GM10248 (cell line): ENCODE data around the gene SLC35F3.

ENCODE experiments used
- CTCF ChIA-PET: fragments of 300-600 bp; sonication (Branson Sonifier 250); formaldehyde crosslinking; extraction: SDS; loops from one replicate; lab custom pipeline; 2021; ENCODE audit warnings: antibody characterized with exemption; lab: Yijun Ruan, JAX
- POLR2A ChIA-PET: fragments of 350-650 bp; sonication (Branson Sonifier 250); formaldehyde crosslinking; extraction: SDS; loops from one replicate; lab custom pipeline; 2020; ENCODE audit warnings: antibody characterized with exemption; lab: Yijun Ruan, JAX
- DNase-seq: peaks from one replicate; pipeline ENCODE4 v3.0.0; 2012; ENCODE audit errors: extremely low spot score
- CTCF ChIP-seq: IDR thresholded peaks from 2 replicates; pipeline ENCODE4 v1.5.1; 2012; ENCODE audit warnings: mild to moderate bottlenecking, low read depth; ENCODE audit errors: extremely low read depth, missing control alignments, control extremely low read depth

Gene SLC35F3

GRCh38 chr1:233904633-233905415, at the start of gene SLC35F3:
Gene SLC35F3, plus strand, starts transcription at chr1:233904676.
- peak; percentile 13 for DNase-seq
- ChIA-PET POLR2A (no interaction called here), CTCF (interaction anchor here (1.3 kb wide), 1 partner anchor 9 kb away, joined by 6 read pairs; no protein-coding TSS in a partner anchor)
- no peak for TF ChIP-seq CTCF

GRCh38 chr1:233859446-233859845, 45.0 kb upstream of the SLC35F3 start:
- ChIA-PET POLR2A (no interaction called here), CTCF (no interaction called here)
- TF ChIP-seq CTCF, result no peak
- DNase-seq, result no peak

- TF ChIP-seq CTCF, result no peak
- ChIA-PET POLR2A (no interaction called here), CTCF (no interaction called here)
- DNase-seq, result no peak
Measured at GRCh38 chr1:233863901-233864545, 40.5 kb upstream of the SLC35F3 start.

GRCh38 chr1:233864578-233864977, 39.9 kb upstream of the SLC35F3 start:
- POLR2A ChIA-PET, result no interaction called here
- DNase-seq, result no peak
- CTCF ChIA-PET, result no interaction called here
- TF ChIP-seq CTCF, result no peak

GRCh38 chr1:233865216-233865615, 39.3 kb upstream of the SLC35F3 start:
- CTCF ChIA-PET, result no interaction called here

GRCh38 chr1:233865902-233866301, 38.6 kb upstream of the SLC35F3 start:
- no peak for TF ChIP-seq CTCF
- POLR2A ChIA-PET, result no interaction called here
- CTCF ChIA-PET, result no interaction called here
- no peak for DNase-seq

More at GRCh38 chr1:233865216-233865615, 39.3 kb upstream of the SLC35F3 start:
- POLR2A ChIA-PET, result no interaction called here
- no peak for DNase-seq
- no peak for TF ChIP-seq CTCF
